ENCODE measurements around the gene SPOCD1.
"Not testable (repeated sequence)": the region's sequence is repeated elsewhere in the genome, so short reads cannot be mapped to it uniquely, and the experiment has no call there.

Gene SPOCD1

DNA sequence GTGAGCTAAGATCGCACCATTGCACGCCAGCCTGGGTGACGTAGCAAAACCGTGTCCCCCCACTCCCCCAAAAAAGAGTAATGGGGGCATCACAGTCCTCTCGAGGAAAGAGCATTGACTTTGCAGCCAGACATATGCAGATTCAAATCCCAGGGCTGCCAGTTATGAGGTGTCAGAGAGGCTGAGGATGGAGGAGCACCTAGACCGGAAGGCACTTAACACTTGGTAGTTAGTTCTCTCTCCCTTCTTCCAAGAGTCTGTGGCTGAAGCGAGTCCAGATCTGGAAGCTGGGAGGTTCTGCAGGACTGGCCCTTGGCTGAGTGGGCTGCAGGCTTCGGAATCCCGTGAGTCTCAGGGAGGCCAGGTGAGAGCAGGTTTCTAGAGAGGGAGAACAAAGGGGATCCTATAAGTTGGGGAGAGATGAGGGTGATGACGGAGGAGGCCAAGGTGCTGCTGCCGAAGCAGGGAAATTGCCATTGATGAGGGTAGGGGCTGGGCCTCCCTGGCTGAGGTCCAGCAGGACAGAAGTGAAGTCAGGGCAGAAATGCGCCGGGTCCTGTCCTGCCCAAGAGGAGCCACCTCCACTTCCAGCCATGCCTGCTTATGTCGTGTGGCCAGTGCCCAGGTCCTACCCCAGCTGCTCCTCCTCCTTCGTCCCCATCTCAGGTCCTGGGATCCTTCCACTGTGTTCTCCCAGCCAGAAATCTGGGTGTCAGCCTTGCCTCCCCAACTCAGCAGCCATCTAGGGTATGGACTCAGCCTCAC is 13.3 kb upstream of the SPOCD1 start:
- DNase-seq (ENCODE audit: low read depth): no peak

DNA sequence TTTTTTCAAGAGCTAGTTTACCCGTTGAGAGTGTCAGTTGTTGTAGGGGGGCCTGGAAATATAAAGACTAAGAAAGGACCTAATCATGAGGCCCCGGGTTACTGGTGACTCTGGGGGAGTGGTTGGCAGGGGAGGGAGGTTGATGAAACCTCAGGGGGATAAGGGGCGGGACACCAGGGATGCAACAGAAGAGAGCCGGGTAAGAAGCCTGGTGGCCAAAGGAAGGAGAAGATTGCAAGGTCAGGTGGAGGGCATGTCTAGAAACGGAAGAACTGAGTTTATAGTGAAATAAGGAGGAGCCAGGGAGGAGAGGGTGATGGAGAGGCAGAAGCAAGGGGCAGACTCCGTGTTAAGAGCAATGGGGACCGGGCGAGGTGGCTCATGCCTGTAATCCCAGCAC is 12.5 kb upstream of the SPOCD1 start:
- DNase-seq (ENCODE audit: low read depth): no peak

DNA sequence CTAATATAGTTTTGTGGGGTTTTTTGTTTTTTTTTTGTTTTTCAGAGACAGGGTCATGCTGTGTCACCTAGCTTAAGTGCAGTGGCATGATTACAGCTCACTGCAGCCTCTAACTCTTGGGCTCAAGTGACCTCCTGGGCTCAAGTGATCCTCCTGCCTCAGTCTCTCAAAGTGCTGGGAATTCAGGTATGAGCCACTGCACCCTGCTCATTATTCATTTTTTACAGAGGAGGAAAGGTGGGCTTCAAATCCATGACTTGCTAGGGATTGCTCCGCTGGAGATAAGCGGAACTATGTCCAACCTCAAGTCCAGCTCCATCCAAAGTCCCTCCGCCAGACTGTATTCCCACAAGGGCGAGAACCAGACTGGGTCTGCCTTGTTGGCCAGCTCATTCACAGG is 8.0 kb upstream of the SPOCD1 start:
- DNase-seq (ENCODE audit: low read depth): no peak

DNA sequence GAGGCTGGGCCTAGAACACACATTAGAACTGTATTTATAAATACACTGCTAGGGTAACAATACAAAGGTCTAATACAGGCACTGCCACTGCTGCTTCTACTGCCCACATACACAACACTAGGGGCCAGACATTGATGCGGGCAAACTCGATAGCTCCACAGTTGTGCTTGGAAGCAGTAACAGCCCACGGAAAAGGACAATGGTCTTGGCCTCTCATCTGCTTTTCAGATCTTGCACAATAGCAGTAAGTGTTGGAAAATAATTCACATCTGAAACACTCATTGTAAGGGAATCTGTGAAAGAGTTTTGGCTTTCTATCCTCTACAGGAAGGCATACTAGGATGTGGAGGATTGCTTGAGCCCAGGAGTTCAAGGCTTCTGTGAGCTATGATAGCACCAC is 6.9 kb upstream of the SPOCD1 start:
- DNase-seq (ENCODE audit: low read depth): no peak

DNA sequence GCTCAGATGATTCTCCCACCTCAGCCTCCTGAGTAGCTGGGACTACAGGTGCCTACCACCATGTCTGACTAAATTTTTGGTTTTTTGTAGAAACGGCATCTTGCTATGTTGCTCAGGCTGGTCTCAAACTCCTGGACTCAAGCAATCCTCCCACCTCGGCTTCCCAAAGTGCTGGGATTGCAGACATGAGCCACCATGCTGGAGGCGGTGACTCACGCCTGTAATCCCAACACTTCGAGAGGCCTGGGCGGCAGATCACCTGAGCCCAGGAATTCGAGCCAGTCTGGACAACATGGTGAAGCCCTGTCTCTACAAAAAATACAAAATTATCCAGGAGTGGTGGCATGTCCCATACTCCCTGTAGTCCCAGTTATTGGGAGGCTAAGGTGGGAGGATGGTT is 4.4 kb upstream of the SPOCD1 start:
- not testable (repeated sequence) for DNase-seq (ENCODE audit: low read depth)

DNA sequence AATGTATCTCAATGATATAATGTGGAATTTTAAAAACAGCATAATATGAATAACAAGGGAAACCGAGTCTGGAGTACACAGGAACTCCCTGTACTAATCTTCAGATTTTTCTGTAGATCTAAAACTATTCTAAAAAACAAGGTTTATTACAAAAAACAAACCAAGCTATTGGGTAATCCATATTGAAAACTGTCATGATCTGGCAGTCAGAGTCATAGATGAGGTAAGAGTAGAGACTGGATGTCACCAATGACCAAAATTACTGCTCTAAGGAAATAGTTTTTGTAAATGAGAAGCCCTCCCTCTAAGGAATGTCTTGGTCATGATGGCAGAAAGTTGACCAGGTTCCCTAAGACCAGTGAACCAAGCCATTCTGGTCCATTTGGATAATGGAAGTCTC is 2.4 kb upstream of the SPOCD1 start:
- no peak for DNase-seq (ENCODE audit: low read depth)

DNA sequence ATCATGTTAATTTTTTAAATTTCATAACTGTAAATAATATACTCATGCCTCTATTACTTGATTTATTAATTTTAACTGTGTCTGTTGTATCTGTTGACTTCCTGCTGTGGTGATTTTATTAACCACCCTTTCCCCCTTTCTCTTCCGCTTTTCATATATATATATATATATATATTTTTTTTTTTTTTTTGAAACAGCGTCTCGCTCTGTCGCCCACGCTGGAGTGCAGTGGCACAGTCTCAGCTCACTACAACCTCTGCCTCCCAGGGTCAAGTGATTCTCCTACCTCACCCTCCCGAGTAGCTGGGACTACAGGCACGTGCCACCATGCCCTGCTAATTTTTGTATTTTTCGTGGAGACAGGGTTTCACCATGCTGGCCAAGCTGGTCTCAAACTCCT is 1.1 kb upstream of the SPOCD1 start:
- not testable (repeated sequence) for DNase-seq (ENCODE audit: low read depth)

DNA sequence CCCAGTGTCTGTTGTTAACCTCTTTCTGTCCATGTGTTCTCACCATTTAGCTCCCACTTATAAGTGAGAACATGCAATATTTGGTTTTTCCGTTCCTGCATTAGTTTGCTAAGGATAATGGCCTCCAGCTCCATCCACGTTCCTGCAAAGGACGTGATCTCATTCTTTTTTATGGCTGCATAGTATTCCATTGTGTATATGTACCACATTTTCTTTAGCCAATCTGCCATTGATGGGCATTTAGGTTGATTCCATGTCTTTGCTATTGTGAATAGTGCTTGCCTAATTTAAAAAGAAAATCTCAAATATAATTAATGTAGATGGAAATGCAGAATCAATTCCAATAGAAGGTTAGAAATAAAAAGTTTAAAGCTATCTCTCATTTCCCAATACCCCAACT is 679 bp upstream of the SPOCD1 start:
- not testable (repeated sequence) for DNase-seq (ENCODE audit: low read depth)

DNA sequence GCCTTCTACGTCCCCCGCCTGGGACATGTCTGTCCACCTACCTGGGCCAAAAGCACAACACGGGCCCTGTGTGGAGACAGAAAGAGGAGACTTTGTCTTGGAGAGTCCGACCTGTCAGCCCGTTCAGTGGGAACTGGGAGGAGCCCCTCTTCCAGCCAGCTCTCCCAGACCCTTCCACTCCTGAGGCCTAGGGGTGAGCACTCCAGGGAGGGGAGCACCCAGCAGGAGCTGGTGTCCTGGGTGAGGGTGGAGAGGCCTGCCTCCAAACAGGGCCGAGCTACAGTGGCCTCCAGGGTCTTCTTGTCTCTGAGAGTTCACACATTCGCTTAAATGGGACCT is 546 bp downstream of the SPOCD1 start:
- no peak for DNase-seq (ENCODE audit: low read depth)

DNA sequence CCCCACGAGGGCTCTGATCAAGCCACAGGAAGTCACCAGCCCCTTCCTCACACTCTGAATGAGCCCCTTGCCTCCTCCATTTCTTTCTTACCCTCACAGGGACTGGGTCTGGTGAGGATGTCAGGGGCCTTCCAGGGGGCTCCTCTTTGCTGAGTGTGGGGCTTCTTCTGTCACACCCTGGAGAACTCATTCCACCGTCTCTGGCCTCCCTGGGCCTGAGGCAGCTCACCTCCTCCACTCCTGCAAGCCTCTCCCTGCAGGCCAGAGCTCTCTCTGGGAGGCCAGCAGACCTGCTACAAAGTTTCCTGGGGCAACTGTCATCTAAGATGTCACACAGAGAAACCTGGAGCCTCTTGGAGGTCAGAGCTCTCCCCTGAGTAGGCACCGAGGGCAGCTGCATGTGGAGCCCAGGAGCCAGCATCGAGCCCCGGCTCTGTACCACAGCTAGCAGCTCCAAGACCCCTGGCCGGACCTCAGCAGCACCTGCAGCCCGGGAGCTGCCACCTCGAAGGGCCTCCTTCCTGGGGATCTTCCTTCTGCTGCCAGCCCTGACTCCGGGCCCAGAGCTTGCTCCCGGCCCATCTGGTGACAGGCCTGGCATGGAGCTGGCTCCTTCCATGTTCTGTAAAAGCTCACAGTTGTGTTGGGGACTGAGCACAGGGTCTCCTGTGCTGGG is 1.1 kb downstream of the SPOCD1 start:
- no peak for DNase-seq (ENCODE audit: low read depth)

DNA sequence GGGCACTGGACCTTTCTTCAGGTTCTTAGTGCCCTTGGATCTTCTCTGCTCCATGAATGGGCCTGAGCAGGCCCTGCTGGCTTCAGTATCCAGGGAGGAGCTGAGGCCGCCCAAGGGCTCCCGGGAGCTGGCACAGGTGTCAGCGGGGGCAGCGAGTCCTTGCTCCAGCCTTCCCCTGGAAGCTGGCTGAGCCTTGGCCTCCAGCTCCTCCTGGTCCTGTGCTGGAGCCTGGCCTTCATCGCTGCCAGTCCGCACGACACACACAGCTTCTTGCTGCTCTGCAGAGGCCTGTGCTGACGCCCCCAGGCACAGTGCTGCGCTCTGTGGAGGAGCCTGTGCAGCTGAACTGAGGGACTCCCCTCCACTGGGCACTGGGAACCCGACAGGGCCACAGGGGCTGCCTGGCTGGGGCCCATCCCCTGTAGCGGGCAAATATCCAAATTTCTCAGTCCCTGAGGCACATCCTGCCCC is 1.7 kb downstream of the SPOCD1 start:
- DNase-seq (ENCODE audit: low read depth): no peak

DNA sequence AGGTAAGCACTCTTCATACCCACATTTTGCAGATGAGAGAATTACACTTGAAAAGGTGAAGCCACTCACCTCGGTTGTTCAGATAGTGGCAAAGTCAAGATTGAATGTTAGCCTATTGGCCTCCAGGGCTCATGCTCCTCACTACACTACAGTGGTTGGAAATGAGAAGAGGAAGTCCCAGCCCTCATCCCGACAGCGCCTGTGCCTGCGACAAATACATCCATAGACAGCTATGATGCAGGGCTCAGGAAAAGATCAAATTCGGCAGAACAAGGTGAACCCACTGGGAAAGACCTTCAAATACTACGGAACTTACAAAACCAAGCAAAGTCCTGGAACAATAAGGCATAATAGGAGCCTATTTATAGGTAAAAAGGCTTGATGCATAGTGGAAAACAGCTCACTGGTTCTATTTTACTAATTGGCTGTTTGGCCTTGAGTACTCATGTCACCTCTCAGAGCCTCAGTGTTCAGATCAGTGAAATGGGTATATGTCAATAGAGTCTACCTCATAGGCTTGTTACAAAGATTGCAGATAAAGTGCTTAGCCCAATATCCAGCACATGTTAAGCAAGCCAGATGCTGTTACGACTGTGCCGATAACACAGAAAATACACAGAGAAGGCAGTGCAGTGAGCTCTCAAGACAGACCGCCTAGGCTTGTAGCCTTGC is 3.5 kb downstream of the SPOCD1 start:
- no peak for DNase-seq (ENCODE audit: low read depth)

DNA sequence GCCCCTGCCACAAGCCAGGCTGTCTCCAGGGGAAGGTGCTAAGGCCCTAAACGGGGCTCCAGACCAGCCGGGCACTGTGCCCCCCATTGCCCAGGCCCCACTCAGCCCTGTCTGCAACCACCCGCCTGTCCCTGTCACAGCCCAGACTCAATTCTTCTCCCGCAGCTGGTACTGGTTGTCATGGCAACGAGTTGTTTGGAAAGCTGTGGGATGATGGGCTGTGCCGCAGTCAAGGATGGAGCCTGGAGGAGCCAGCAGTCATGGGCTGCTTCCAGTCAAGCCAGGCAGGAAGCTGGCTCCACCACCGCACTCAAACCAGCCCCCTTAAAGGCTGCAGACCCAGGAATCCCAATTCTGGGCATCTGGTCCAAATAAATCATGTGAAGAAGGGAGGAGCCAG is 4.2 kb downstream of the SPOCD1 start:
- no peak for DNase-seq (ENCODE audit: low read depth)

DNA sequence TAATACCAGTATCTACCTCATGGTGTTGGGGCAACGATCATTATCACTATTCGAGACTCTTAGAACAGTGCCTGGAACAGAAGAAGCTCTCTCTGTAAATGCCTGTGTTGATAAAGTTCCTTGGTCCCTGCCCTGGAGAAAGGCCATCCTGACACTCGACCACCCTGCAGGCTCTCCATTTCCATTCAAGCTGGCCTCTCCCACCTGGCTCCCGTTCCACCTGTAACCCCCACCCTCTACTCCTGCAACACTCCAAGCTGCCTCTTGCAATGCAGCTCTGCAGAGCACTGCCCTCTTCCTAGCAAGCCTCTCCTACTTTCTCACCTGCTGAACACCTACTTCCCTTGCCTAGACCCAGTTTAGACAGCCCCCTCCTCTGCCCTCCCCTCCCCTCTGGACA is 6.1 kb downstream of the SPOCD1 start:
- no peak for DNase-seq (ENCODE audit: low read depth)

DNA sequence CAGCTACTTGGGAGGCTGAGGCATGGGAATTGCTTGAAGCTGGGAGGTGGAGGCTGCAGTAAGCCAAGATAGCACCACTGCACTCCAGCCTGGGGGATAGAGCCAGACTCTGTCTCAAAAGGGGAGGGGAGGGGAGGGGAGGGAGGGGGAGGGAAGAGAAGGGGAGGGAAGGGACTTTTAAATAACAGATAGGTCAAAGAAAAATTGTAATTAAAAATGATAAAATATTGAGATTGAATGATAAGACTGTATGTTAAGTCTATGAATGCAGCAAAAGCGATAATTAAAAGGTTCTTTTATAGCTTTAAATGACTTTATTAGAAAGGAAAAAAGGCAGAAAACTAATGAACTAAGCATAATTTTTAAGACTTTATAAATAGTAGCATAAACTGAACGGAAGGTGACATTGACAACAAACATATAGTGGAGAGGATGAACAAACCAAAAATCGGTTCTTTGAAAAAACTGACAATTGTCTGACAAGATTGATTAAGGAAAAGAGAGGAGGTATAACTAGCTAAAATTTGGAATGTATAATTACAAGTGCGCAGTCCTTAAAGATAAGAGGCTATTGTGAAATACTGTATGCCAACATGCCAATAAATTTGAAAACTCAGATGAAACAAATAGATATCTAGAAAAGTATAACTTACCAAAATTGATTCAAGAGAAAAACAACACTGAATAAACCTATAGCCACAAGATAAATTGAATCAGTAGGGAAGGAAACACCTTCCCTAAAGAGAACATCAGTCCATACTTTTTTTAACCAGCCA is 8.4 kb downstream of the SPOCD1 start:
- DNase-seq (ENCODE audit: low read depth): no peak

DNA sequence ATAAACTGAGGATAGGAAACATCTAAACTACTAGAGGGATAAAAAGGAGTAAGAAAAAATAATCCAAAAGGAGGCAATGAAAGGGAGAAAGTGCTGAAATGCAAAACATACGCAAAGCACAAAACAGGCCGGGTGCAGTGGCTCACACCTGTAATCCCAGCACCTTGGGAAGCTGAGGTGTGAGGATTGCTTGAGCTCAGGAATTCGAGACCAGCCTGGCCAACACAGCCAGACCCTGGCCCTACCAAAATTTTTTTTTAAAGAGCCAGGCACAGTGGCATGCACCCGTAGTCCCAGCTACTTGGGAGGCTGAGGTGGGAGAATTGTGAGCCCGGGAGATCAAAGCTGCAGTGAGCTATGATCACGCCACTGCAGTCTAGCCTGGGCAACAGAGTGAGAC is 10.5 kb downstream of the SPOCD1 start:
- DNase-seq (ENCODE audit: low read depth): no peak

DNA sequence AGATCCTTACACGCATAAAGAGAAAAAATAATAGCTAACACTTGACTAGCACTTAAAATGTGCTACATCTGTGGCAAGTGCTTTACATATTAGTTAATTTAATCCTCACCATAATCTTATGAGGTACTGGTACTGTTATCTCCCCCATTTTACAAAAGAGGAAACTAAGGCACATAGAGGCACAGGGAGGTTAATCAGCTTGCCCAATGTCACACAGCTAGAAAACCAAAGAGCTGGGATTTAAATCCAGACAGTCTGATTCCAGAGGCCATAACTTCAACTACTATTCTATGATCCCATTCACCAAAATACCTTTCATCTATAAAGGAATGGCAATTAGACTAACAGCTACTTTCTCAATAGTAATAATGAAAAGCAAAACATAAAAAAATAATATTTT is 11.7 kb downstream of the SPOCD1 start:
- no peak for DNase-seq (ENCODE audit: low read depth)

DNA sequence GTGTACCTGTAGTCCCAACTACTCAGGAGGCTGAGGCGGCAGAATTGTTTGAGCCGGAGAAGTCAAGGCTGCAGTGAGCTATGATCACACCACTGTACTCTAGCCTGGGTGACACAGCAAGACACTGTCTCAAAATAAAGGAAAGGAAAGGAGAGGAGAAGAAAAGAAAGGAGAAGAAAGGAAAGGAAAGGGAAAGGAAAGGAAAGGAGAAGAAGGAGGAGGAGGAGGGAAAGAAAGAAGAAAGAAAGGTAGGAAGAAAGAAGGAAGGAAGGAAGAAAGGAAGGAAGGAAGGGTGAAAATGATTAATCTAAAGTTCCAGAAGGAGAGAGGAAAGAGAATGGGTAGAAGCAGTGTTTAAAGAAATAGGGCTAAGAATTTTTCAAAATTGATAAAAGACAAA is 12.2 kb downstream of the SPOCD1 start:
- DNase-seq (ENCODE audit: low read depth): no peak

DNA sequence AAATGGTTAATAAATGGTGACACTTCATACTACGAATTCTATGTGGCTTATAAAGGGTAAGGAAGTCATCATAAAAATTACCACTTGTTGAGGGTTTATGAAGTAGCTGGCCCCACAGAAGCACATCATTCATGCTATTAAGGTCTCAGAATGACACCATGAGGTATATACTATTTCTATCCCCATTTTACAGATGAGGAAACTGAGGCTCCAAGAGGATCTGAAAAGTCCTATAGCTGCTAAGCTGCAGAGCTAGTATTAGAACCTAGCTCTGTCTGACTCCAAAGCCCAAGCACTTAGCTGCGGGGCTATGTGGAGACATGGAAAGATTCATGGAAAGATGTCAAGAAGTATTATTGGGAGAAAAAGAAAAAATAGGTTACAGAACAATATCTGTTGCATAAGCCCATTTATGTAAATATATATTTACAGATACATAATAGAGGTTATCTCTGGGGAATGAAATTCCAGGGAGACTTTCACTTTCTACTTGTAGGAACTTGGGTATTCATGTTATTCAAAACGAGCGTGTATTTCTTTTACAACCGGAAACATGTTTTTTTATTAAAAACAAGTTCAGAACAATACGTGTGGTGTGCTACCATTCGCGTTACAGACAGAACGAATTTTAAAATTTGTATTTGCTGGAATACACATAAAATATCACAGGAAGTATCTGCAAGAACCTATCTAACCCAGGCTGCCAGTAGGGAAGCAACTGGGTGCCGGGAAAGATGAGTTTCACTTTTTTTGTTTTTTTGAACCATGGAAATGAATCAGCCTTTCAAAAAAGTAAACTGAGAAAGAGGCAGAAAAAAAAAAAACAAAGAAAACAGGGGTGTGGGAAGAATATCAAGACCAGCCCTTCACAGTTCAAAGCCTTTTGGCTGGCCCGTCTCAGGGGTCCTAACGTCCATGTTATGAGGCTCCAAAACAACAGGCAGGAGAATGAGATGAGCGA is 13.4 kb downstream of the SPOCD1 start:
- no peak for DNase-seq (ENCODE audit: low read depth)

DNA sequence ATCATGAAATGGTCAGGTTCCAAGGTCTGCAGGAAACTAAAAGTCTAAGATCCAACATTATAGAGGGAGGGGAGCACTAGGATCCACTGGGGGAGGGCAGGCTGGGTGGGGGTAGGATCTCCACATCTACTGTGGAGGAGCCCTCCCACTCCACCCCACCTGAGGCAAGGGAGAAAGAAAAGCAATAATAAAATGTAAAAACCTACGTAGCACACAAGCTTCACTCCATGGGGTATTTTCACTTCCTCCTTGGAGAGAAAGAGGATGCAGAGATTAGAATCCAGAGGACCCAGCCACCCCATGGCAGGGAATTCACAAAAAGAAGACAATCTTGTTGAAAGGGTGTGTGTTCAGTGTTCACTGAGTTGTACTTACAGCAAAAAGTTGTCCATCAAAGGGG is 14.4 kb downstream of the SPOCD1 start:
- no peak for DNase-seq (ENCODE audit: low read depth)

DNA sequence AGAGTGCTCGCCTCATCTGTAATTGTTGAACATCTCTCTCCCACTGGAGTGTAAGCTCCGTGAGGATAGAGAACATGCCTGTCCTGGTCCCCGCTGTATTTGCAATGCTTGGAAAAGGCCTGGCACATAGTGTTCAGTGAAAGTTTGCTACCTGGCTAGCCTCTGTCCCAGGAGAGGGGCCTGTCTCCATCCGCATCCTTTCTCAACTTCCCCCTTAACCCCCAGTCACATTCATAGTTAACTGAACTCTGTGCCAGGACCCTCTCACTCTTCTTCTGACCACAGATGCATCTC is 15.2 kb downstream of the SPOCD1 start:
- no peak for DNase-seq (ENCODE audit: low read depth)
